Progenitor cell of endocrine pancreas (in vitro differentiated cells): ENCODE results near the gene HMX2. TPM values are rescaled to one million over a fixed set of nuclear protein-coding genes. Genes with fewer than 3 reads are reported as not detected.

ENCODE experiments used
- DNase-seq: peaks from one replicate; pipeline ENCODE4 v3.0.0; 2021; ENCODE audit warnings: low spot score; ENCODE audit not compliant: unreplicated experiment
- H3K27ac Mint-ChIP-seq: 2 replicates; pipeline ENCODE4 v1.8.0; 2021; ENCODE audit warnings: mild to moderate bottlenecking, moderate library complexity, mixed read lengths
- H3K27me3 Mint-ChIP-seq: 2 replicates; pipeline ENCODE4 v1.8.0; 2021; ENCODE audit warnings: mixed read lengths
- H3K36me3 Mint-ChIP-seq: 2 replicates; pipeline ENCODE4 v1.8.0; 2022; ENCODE audit warnings: mixed read lengths; ENCODE audit not compliant: insufficient read depth
- H3K4me1 Mint-ChIP-seq: 2 replicates; pipeline ENCODE4 v1.8.0; 2021; ENCODE audit warnings: low read depth, mixed read lengths
- H3K4me3 Mint-ChIP-seq: 2 replicates; pipeline ENCODE4 v1.8.0; 2021; ENCODE audit warnings: low read depth, mild to moderate bottlenecking, moderate library complexity, mixed read lengths
- H3K9me3 Mint-ChIP-seq: 2 replicates; pipeline ENCODE4 v1.8.0; 2021; ENCODE audit warnings: low read depth, mixed read lengths
- long read RNA-seq: library from polyadenylated mRNA; unstranded; transcript quantifications from one replicate; pipeline ENCODE4 v2.0.0, GENCODE V29; 2020
- total RNA-seq: library from RNA; stranded (reverse); gene quantifications from 2 replicates; pipeline ENCODE4 v1.2.1, GENCODE V29; 2021
- TF ChIP-seq, protein P1 (sequence below): fragments of 200-600 bp; sonication (generic); IDR thresholded peaks from one replicate; pipeline ENCODE4 v1.5.0; 2021; ENCODE audit warnings: antibody characterized with exemption, mild to moderate bottlenecking; ENCODE audit not compliant: unreplicated experiment

The HMX2 gene, protein sequence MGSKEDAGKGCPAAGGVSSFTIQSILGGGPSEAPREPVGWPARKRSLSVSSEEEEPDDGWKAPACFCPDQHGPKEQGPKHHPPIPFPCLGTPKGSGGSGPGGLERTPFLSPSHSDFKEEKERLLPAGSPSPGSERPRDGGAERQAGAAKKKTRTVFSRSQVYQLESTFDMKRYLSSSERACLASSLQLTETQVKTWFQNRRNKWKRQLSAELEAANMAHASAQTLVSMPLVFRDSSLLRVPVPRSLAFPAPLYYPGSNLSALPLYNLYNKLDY
- total RNA-seq: not detected in 2 replicates
- long read RNA-seq: 0 reads

GRCh38 chr10:123147635-123148413 lies at the start of gene HMX2:
Gene HMX2 (plus strand): TSS chr10:123148136. CDS start chr10:123148379, 243 bp downstream.
- Mint-ChIP-seq H3K36me3 (no peaks in the 10 kb centered on the region), H3K4me3 (peak within 1 kb of the TSS; percentile 48), H3K27me3 (peaks cover 82% of the 10 kb centered on the region), H3K4me1 (peaks cover 15% of the 10 kb centered on the region), H3K9me3 (no peaks in the 10 kb centered on the region), H3K27ac (peak within 1 kb of the TSS; percentile 50)
- TF ChIP-seq, protein P1, sequence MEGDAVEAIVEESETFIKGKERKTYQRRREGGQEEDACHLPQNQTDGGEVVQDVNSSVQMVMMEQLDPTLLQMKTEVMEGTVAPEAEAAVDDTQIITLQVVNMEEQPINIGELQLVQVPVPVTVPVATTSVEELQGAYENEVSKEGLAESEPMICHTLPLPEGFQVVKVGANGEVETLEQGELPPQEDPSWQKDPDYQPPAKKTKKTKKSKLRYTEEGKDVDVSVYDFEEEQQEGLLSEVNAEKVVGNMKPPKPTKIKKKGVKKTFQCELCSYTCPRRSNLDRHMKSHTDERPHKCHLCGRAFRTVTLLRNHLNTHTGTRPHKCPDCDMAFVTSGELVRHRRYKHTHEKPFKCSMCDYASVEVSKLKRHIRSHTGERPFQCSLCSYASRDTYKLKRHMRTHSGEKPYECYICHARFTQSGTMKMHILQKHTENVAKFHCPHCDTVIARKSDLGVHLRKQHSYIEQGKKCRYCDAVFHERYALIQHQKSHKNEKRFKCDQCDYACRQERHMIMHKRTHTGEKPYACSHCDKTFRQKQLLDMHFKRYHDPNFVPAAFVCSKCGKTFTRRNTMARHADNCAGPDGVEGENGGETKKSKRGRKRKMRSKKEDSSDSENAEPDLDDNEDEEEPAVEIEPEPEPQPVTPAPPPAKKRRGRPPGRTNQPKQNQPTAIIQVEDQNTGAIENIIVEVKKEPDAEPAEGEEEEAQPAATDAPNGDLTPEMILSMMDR: no peak
- DNase-seq: peak; percentile 26

- Mint-ChIP-seq H3K27ac (no peak overlapping the region), H3K4me3 (no peak overlapping the region), H3K4me1 (no peaks in the 10 kb centered on the region), H3K27me3 (peaks cover 16% of the 10 kb centered on the region), H3K9me3 (no peaks in the 10 kb centered on the region), H3K36me3 (no peaks in the 10 kb centered on the region)
- TF ChIP-seq, protein P1: no peak
- DNase-seq: no peak
Observed at GRCh38 chr10:123100030-123100762, 47.7 kb upstream of the HMX2 start.

DNA sequence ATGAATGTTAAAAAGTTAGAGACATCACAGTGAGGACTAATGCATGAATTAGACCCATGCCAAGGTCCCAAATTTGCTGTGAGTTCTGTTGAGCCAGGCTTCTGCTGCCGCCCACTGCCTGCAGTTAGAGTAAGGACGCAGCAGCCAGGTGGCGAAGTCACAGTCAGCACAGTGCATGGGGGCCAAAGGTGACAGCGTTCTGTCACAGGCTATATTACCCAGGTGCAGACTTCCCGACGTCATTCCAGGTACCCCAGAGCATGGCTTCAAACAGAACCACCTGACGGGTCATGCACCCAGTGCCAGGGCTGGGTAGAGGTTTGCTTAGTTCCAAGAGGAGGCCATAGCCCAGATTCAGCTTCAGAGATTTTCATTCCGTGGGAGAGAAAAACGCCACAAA lies 46.1 kb upstream of the HMX2 start:
- Mint-ChIP-seq H3K4me3 (no peak overlapping the region), H3K27ac (no peak overlapping the region), H3K36me3 (no peaks in the 10 kb centered on the region), H3K9me3 (no peaks in the 10 kb centered on the region), H3K4me1 (no peaks in the 10 kb centered on the region), H3K27me3 (peaks cover 16% of the 10 kb centered on the region)
- TF ChIP-seq, protein P1: peak; percentile 20
- DNase-seq: no peak

GRCh38 chr10:123102673-123103072 lies 45.3 kb upstream of the HMX2 start:
- Mint-ChIP-seq H3K4me3 (no peak overlapping the region), H3K27me3 (peaks cover 8% of the 10 kb centered on the region), H3K9me3 (no peaks in the 10 kb centered on the region), H3K36me3 (no peaks in the 10 kb centered on the region), H3K27ac (no peak overlapping the region), H3K4me1 (no peaks in the 10 kb centered on the region)
- DNase-seq: no peak
- TF ChIP-seq, protein P1: no peak

- Mint-ChIP-seq H3K36me3 (no peaks in the 10 kb centered on the region), H3K27me3 (peaks cover 4% of the 10 kb centered on the region), H3K4me1 (no peaks in the 10 kb centered on the region), H3K4me3 (no peak overlapping the region), H3K9me3 (no peaks in the 10 kb centered on the region), H3K27ac (no peak overlapping the region)
- TF ChIP-seq, protein P1: no peak
- DNase-seq: no peak
Observed at GRCh38 chr10:123103944-123104343, 44.0 kb upstream of the HMX2 start.
